Hepatocyte (in vitro differentiated cells): Measurements from ENCODE around the gene SLC25A33.

Experiments used
- EZH2 ChIP-seq: fragments of 200-600 bp; sonication (generic); IDR thresholded peaks from 2 replicates; pipeline ENCODE4 v1.6.1; 2016; ENCODE audit warnings: antibody characterized with exemption, mild to moderate bottlenecking, borderline replicate concordance
- EZH2phosphoT487 ChIP-seq: fragments of 200-600 bp; sonication (generic); IDR thresholded peaks from one replicate; pipeline ENCODE4 v1.6.1; 2018; ENCODE audit warnings: antibody characterized with exemption, mild to moderate bottlenecking, low read depth, moderate library complexity; ENCODE audit not compliant: unreplicated experiment, severe bottlenecking
- TF ChIP-seq, protein P1 (sequence below): fragments of 200-600 bp; sonication (generic); IDR thresholded peaks from 2 replicates; pipeline ENCODE4 v1.5.1; 2016; ENCODE audit warnings: antibody characterized with exemption, mild to moderate bottlenecking; ENCODE audit not compliant: poor library complexity

DNA sequence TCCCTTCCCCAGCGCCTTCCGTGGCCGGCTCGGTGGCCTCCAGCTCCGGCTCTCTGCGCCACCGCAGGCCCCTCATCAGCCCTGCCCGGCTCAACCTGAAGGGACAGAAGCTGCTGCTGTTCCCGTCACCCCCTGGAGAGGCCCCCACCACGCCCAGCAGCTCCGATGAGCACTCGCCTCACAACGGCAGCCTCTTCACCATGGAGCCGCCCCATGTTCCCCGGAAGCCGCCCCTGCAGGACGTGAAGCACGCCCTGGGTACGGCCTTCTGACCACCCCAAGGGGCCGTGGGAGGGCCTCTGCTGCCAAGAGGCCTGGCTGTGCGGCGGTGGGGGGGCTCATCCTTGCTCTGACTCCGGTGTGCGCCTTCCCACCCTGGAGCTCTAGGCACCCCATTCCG lies 71.3 kb downstream of the SLC25A33 start:
- TF ChIP-seq EZH2 (no peak), EZH2phosphoT487 (no peak)
- TF ChIP-seq, protein P1, sequence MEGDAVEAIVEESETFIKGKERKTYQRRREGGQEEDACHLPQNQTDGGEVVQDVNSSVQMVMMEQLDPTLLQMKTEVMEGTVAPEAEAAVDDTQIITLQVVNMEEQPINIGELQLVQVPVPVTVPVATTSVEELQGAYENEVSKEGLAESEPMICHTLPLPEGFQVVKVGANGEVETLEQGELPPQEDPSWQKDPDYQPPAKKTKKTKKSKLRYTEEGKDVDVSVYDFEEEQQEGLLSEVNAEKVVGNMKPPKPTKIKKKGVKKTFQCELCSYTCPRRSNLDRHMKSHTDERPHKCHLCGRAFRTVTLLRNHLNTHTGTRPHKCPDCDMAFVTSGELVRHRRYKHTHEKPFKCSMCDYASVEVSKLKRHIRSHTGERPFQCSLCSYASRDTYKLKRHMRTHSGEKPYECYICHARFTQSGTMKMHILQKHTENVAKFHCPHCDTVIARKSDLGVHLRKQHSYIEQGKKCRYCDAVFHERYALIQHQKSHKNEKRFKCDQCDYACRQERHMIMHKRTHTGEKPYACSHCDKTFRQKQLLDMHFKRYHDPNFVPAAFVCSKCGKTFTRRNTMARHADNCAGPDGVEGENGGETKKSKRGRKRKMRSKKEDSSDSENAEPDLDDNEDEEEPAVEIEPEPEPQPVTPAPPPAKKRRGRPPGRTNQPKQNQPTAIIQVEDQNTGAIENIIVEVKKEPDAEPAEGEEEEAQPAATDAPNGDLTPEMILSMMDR = no peak
